ENCODE measurements around the gene PPP3CA.

GRCh38 chr4:101188906-101189305, 158.4 kb downstream of the PPP3CA start:
- TF ChIP-seq EZH2 (IDR thresholded peaks at IDR 0.05; ENCODE audit: insufficient read depth, poor library complexity, severe bottlenecking) (no peak), EZH2phosphoT487 (IDR thresholded peaks at IDR 0.05; ENCODE audit: insufficient read depth, low read depth) (no peak)
